ENCODE results near the gene OTX2.
A peak's percentile ranks its signal among the peaks of the same experiment; 100 is the strongest.

OTX2 gene

DNA sequence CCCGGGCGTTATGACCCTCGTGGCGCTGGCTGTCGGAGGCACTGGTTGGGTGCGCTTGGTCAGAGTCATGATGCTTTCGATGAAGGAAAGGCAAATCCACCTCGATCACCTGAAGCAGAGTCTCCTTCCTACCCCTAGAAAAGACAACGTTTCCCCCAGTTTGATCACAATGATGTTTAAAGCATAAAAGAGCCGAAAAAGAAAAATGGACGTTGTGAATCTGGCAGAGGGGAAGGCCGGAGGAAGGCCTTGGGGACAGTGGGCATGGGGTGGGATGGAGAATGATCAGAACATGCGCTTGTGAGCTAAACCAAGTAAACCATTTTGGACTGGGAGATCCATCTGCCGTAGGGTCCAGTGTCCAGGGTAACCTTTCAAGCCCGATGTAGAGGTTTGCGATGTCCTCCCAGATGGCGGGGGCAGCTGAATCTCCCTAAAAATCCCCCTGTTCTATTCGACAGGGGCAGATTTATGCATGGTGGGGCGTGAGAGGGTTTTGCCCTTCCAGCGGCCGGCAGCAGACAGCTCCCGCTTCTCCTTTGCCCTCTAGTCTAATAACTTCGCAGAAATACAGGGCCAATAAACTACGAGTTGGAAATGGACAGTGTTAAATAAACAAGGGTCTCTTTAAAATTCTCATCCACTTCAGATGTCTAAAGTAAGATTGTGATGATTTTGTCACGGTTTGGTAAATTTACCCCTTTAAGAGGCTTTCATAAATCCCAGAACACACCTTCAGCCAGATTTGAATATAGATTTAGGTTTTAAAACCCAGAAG lies 2.3 kb upstream of the OTX2 start:
- DNase-seq (ENCODE audit: low read depth, low spot score) = no peak

- DNase-seq (ENCODE audit: low read depth, low spot score) = no peak
Measured at GRCh38 chr14:56811593-56812363, 1.5 kb upstream of the OTX2 start.

GRCh38 chr14:56810836-56811592 lies 735 bp upstream of the OTX2 start:
- no peak for DNase-seq (ENCODE audit: low read depth, low spot score)

GRCh38 chr14:56809270-56810146 lies 771 bp downstream of the OTX2 start:
- DNase-seq (ENCODE audit: low read depth, low spot score) = no peak

DNA sequence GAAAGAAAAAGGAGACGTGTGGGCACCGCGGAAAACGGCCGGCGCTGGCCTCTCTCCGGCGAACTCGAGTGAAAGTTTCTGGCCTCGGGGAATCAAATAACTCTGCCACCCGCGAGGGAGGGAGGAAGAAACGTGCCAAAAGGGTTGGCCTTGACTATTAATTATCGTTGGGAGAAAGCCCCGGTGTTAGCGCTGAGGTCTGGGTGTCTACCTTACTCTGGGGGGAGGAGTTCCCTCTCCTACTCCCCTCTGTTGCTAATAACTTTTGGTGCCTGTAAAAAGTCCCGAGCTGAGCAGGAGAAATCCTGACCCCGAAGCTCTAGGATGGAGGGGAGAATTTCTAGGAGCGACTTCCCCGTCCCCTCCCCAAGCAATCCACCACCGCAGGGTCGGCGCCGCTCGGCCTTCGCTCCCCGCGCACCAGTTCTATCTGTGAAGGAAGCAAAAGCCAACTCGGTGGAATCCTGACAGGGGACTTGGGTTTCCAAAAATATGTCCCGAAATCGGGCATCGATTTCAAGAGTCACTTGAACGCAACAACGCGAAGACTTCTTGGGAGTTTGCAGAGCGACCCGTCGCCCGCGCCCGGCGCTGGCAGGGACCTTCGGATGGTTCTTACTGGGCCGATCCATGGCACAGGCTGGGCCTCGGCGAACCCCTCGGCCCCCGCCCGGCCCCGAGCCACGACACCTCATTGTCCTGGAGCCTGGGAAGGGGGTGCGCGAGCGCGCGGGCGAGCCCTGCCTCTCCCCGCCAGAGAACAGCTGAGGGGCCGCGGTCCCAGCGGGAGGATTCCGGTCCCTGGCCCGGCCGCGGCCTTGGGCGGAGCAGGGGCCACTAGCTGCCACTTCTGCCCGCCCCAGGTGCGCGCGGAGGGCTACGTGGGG lies 1.7 kb downstream of the OTX2 start:
- DNase-seq (ENCODE audit: low read depth, low spot score) = peak; percentile 33

GRCh38 chr14:56808110-56808382 lies 2.2 kb downstream of the OTX2 start:
- no peak for DNase-seq (ENCODE audit: low read depth, low spot score)

GRCh38 chr14:56807386-56808109 lies 2.7 kb downstream of the OTX2 start:
- DNase-seq (ENCODE audit: low read depth, low spot score) = no peak

- no peak for DNase-seq (ENCODE audit: low read depth, low spot score)
Measured at GRCh38 chr14:56806760-56807159, 3.5 kb downstream of the OTX2 start.

GRCh38 chr14:56805992-56806727 lies 4.1 kb downstream of the OTX2 start:
- DNase-seq (ENCODE audit: low read depth, low spot score) = no peak

GRCh38 chr14:56805201-56805991 lies 4.9 kb downstream of the OTX2 start:
- no peak for DNase-seq (ENCODE audit: low read depth, low spot score)

DNA sequence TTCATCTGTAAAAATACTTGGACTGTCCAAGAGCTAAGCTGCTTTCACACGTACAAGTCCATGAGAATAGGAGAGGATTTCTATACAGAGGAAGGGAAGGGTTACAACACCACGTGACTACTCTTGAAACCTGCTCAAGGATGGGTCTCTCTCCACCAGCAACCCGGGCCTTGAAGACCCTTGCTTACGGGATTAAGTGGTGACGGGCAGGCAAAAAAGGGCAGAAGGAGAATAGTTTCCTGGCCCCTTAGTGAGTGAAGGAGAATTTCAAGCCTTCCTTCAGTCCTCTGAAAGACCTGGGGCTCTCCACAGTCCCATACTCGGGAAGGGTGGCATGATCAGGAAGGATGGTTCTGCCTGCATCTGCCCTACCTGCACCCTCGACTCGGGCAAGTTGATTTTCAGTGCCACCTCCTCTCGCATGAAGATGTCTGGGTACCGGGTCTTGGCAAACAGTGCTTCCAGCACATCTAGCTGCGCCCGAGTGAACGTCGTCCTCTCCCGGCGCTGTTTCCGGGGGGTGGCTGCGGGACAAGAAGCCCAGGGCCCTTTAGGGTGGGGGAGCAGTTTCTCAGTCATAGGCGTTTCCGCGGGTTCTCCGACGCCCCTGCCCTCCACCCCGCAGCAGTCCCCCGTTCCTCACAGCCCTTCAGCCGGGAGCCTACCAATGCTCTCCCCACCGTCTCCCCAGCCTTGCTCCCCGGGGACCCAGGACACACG lies 6.3 kb downstream of the OTX2 start:
- DNase-seq (ENCODE audit: low read depth, low spot score) = no peak

- DNase-seq (ENCODE audit: low read depth, low spot score) = no peak
Measured at GRCh38 chr14:56801920-56802319, 8.4 kb downstream of the OTX2 start.

DNA sequence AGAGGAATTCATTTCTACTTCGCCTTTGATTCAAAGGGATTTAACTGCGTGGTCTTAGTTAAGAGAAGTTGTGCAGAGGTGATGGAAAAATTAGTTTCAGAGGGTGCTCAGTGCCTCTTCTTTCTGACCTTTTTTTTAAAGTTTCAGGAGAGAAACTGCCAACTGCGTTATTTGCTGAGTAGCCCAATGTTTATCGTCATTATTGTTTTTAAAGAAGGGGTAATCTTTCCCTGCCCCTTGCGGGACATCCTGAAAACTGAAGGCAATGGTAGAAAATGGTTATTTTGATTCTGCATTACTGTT lies 11.0 kb downstream of the OTX2 start:
- DNase-seq (ENCODE audit: low read depth, low spot score) = no peak

- no peak for DNase-seq (ENCODE audit: low read depth, low spot score)
Measured at GRCh38 chr14:56798447-56799342, 11.6 kb downstream of the OTX2 start.

DNA sequence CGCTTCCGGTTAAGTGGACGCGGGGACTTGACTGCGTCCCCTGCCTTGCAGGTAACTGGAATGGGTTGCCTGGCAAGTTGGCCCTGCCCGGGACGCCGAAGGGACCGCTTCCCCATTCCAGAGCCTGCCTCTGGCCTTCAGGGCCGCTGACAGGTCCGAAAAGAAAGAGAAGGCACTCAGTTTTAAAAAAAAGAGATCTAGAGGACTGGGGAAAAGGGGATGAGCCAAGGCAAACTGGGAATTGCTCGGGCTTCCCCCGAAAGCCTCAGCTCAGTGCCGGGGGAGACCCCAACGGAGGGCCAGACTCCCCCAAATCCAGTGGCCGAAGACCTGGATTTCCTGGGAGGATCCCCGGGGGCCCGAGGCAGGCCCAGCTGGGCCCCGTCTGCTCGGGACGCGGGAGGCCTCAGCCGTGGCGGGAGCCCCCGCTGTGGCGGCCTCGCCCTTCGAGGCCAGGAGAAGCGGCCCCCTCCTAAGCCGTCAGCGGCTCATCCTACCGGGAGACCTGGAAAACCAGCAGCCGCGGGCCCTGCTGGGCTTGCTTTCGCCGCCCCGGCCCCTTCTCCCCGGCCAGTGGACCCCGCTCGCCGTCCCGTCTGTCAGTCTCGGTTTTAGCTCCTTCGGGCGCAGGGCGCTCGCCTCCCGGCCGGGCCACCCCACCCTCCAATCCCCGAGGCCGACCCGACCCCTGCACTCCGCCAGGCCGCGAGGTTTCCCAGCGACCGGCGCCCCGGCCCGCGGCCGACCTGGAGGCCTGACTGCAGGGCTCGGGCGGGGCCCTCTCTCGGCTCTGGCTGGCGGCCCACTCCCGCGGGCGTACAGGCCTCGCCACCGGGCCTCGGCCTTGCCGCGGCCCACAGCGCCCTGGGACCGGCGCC lies 12.5 kb downstream of the OTX2 start:
- no peak for DNase-seq (ENCODE audit: low read depth, low spot score)

GRCh38 chr14:56797003-56797568 lies 13.2 kb downstream of the OTX2 start:
- DNase-seq (ENCODE audit: low read depth, low spot score) = no peak
